ENCODE measurements around the gene ABCG2. TPM values are rescaled to one million over a fixed set of nuclear protein-coding genes. Genes with fewer than 3 reads are reported as not detected.
A peak's percentile ranks its signal among the peaks of the same experiment; 100 is the strongest.

Gene ABCG2
- total RNA-seq, 8 experiments from 2014 or later, result 0.05 to 39.6 (median 0.31) TPM

- H3K4me1 ChIP-seq (replicated peaks in 1 of 2), result no peaks in the 10 kb centered on the region
- peak in 3 of 8 experiments; percentile 57 to 86 (median 73) for ATAC-seq (replicated peaks in 6 of 8)
- no peak overlapping the region for H3K27ac ChIP-seq
- in situ Hi-C loops (cut with MboI; ENCODE audit: low pct_unique_long_range_greater_than_20kb in 2 of 9, low sequenced_read_pairs in 9 of 9, unreplicated experiment in 9 of 9), result no loop called here
- H3K4me3 ChIP-seq, result no peak overlapping the region
- 0 to 100% (median 87%) methylated on average over 1 to 4 of the region's 4 CpGs; no CpG with 5 or more reads in 1 of the 10 experiments for WGBS, 10 experiments
These were observed 53.4 kb downstream of the ABCG2 start for GRCh38 chr4:88104902-88105610.

- 52 to 100% (median 90%) methylated on average over 1 to 6 of the region's 7 CpGs; no CpG with 5 or more reads in 2 of the 10 experiments for WGBS, 10 experiments
- Histone ChIP-seq H3K4me3 (no peak overlapping the region), H3K4me1 (replicated peaks in 1 of 2) (no peaks in the 10 kb centered on the region), H3K27ac (no peak overlapping the region)
- in situ Hi-C loops (cut with MboI; ENCODE audit: low pct_unique_long_range_greater_than_20kb in 2 of 9, low sequenced_read_pairs in 9 of 9, unreplicated experiment in 9 of 9), result no loop called here
- no peak for ATAC-seq (replicated peaks in 6 of 8)
These were observed 56.4 kb downstream of the ABCG2 start for GRCh38 chr4:88102026-88102425.

GRCh38 chr4:88101165-88101564, 57.3 kb downstream of the ABCG2 start:
- in situ Hi-C loops (cut with MboI; ENCODE audit: low pct_unique_long_range_greater_than_20kb in 2 of 9, low sequenced_read_pairs in 9 of 9, unreplicated experiment in 9 of 9), result no loop called here
- no peaks in the 10 kb centered on the region for H3K4me1 ChIP-seq (replicated peaks in 1 of 2)
- ATAC-seq (replicated peaks in 6 of 8), result no peak
- H3K27ac ChIP-seq, result no peak overlapping the region
- H3K4me3 ChIP-seq, result no peak overlapping the region
- 60 to 100% (median 90%) methylated on average over 1 to 5 of the region's 6 CpGs; no CpG with 5 or more reads in 2 of the 10 experiments for WGBS, 10 experiments

- WGBS, 10 experiments, result 44 to 96% (median 80%) methylated on average over 1 to 4 of the region's 4 CpGs; no CpG with 5 or more reads in 1 of the 10 experiments
These were observed 59.3 kb downstream of the ABCG2 start for GRCh38 chr4:88098993-88099752.

GRCh38 chr4:88097781-88098180, 60.7 kb downstream of the ABCG2 start:
- ATAC-seq (replicated peaks in 6 of 8), result no peak
- no peak overlapping the region for H3K4me3 ChIP-seq
- no peak overlapping the region for H3K27ac ChIP-seq
- H3K4me1 ChIP-seq (replicated peaks in 1 of 2), result no peaks in the 10 kb centered on the region
- 4 to 100% (median 60%) methylated on average over 1 to 3 of the region's 3 CpGs; no CpG with 5 or more reads in 3 of the 10 experiments for WGBS, 10 experiments
- in situ Hi-C loops (cut with MboI; ENCODE audit: low pct_unique_long_range_greater_than_20kb in 2 of 9, low sequenced_read_pairs in 9 of 9, unreplicated experiment in 9 of 9), result no loop called here

More at GRCh38 chr4:88098993-88099752, 59.3 kb downstream of the ABCG2 start:
- no peak for ATAC-seq (replicated peaks in 6 of 8)
- in situ Hi-C loops (cut with MboI; ENCODE audit: low pct_unique_long_range_greater_than_20kb in 2 of 9, low sequenced_read_pairs in 9 of 9, unreplicated experiment in 9 of 9), result no loop called here
- Histone ChIP-seq H3K27ac (no peak overlapping the region), H3K4me3 (no peak overlapping the region), H3K4me1 (replicated peaks in 1 of 2) (no peaks in the 10 kb centered on the region)

- 60 to 100% (median 93%) methylated on average over 1 to 2 of the region's 2 CpGs; no CpG with 5 or more reads in 5 of the 10 experiments for WGBS, 10 experiments
- ATAC-seq (replicated peaks in 6 of 8), result peak in 1 of 8 experiments; percentile 16
- H3K27ac ChIP-seq, result no peak overlapping the region
- no peaks in the 10 kb centered on the region for H3K4me1 ChIP-seq (replicated peaks in 1 of 2)
- H3K4me3 ChIP-seq, result no peak overlapping the region
- in situ Hi-C loops (cut with MboI; ENCODE audit: low pct_unique_long_range_greater_than_20kb in 2 of 9, low sequenced_read_pairs in 9 of 9, unreplicated experiment in 9 of 9), result no loop called here
These were observed 61.1 kb downstream of the ABCG2 start for GRCh38 chr4:88097301-88097700.

GRCh38 chr4:88093874-88094273, 64.6 kb downstream of the ABCG2 start:
- ATAC-seq (replicated peaks in 6 of 8), result no peak
- 7 to 88% (median 78%) methylated on average over 3 to 5 of the region's 5 CpGs for WGBS, 10 experiments
- in situ Hi-C loops (cut with MboI; ENCODE audit: low pct_unique_long_range_greater_than_20kb in 2 of 9, low sequenced_read_pairs in 9 of 9, unreplicated experiment in 9 of 9), result no loop called here
- Histone ChIP-seq H3K27ac (no peak overlapping the region), H3K4me1 (replicated peaks in 1 of 2) (no peaks in the 10 kb centered on the region), H3K4me3 (no peak overlapping the region)

GRCh38 chr4:88091378-88091777, 67.1 kb downstream of the ABCG2 start:
- 84 to 100% (median 93%) methylated on average over 1 to 3 of the region's 3 CpGs; no CpG with 5 or more reads in 2 of the 10 experiments for WGBS, 10 experiments
- Histone ChIP-seq H3K4me3 (no peak overlapping the region), H3K27ac (no peak overlapping the region), H3K4me1 (replicated peaks in 1 of 2) (no peaks in the 10 kb centered on the region)
- in situ Hi-C loops (cut with MboI; ENCODE audit: low pct_unique_long_range_greater_than_20kb in 2 of 9, low sequenced_read_pairs in 9 of 9, unreplicated experiment in 9 of 9), result no loop called here
- ATAC-seq (replicated peaks in 6 of 8), result no peak

GRCh38 chr4:88090898-88091297, 67.5 kb downstream of the ABCG2 start:
- ATAC-seq (replicated peaks in 6 of 8), result no peak
- H3K4me3 ChIP-seq, result no peak overlapping the region
- H3K4me1 ChIP-seq (replicated peaks in 1 of 2), result no peaks in the 10 kb centered on the region
- H3K27ac ChIP-seq, result no peak overlapping the region
- in situ Hi-C loops (cut with MboI; ENCODE audit: low pct_unique_long_range_greater_than_20kb in 2 of 9, low sequenced_read_pairs in 9 of 9, unreplicated experiment in 9 of 9), result no loop called here

- no peak for ATAC-seq (replicated peaks in 6 of 8)
- 100% methylated on average over 1 of the region's 1 CpG; no CpG with 5 or more reads in 6 of the 10 experiments for WGBS, 10 experiments
These were observed 71.4 kb downstream of the ABCG2 start for GRCh38 chr4:88087004-88087403.

GRCh38 chr4:88080626-88081025, 77.8 kb downstream of the ABCG2 start:
- WGBS, 10 experiments, result 50 to 100% (median 95%) methylated on average over 1 of the region's 1 CpG; no CpG with 5 or more reads in 4 of the 10 experiments
- H3K27ac ChIP-seq, result no peak overlapping the region
- ATAC-seq (replicated peaks in 6 of 8), result no peak
- in situ Hi-C loops (cut with MboI; ENCODE audit: low pct_unique_long_range_greater_than_20kb in 2 of 9, low sequenced_read_pairs in 9 of 9, unreplicated experiment in 9 of 9), result no loop called here
- no peak overlapping the region for H3K4me3 ChIP-seq
- H3K4me1 ChIP-seq (replicated peaks in 1 of 2), result peaks cover 0 to 3% of the 10 kb centered on the region in 2 donors

More at GRCh38 chr4:88087004-88087403, 71.4 kb downstream of the ABCG2 start:
- Histone ChIP-seq H3K27ac (no peak overlapping the region), H3K4me1 (replicated peaks in 1 of 2) (no peaks in the 10 kb centered on the region), H3K4me3 (no peak overlapping the region)
- in situ Hi-C loops (cut with MboI; ENCODE audit: low pct_unique_long_range_greater_than_20kb in 2 of 9, low sequenced_read_pairs in 9 of 9, unreplicated experiment in 9 of 9), result no loop called here

- peak in 4 of 8 experiments; percentile 24 to 70 (median 38) for ATAC-seq (replicated peaks in 6 of 8)
- in situ Hi-C loops (cut with MboI; ENCODE audit: low pct_unique_long_range_greater_than_20kb in 2 of 9, low sequenced_read_pairs in 9 of 9, unreplicated experiment in 9 of 9), result no loop called here
- 14 to 100% (median 90%) methylated on average over 1 to 2 of the region's 2 CpGs for WGBS, 10 experiments
- no peak overlapping the region for H3K4me3 ChIP-seq
- H3K4me1 ChIP-seq (replicated peaks in 1 of 2), result peaks cover 0 to 3% of the 10 kb centered on the region in 2 donors
- no peak overlapping the region for H3K27ac ChIP-seq
These were observed 79.9 kb downstream of the ABCG2 start for GRCh38 chr4:88078579-88078978.

- in situ Hi-C loops (cut with MboI; ENCODE audit: low pct_unique_long_range_greater_than_20kb in 2 of 9, low sequenced_read_pairs in 9 of 9, unreplicated experiment in 9 of 9), result no loop called here
- Histone ChIP-seq H3K27ac (no peak overlapping the region), H3K4me1 (replicated peaks in 1 of 2) (peaks cover 0 to 3% of the 10 kb centered on the region in 2 donors), H3K4me3 (no peak overlapping the region)
- 31 to 94% (median 79%) methylated on average over 1 to 7 of the region's 7 CpGs; no CpG with 5 or more reads in 2 of the 10 experiments for whole genome bisulfite sequencing, 10 experiments
- peak in 3 of 8 experiments; percentile 7 to 95 (median 93) for ATAC-seq (replicated peaks in 6 of 8)
These were observed 80.4 kb downstream of the ABCG2 start for GRCh38 chr4:88077911-88078524.
